GM13977 (cell line): Measurements from ENCODE around the gene PIGR.

Experiments
- DNase-seq: peaks from one replicate; pipeline ENCODE4 v3.0.0; 2012; ENCODE audit warnings: low spot score
- CTCF ChIP-seq: IDR thresholded peaks from 2 replicates; pipeline ENCODE4 v1.5.1; 2012; ENCODE audit warnings: mild to moderate bottlenecking, control low read depth; ENCODE audit not compliant: insufficient read depth; ENCODE audit errors: extremely low read depth, missing control alignments
- in situ Hi-C: fragments of 300-500 bp; cut with MboI; formaldehyde crosslinking; loops from one replicate; pipeline ENCODE4 v1.12.0; 2022; ENCODE audit warnings: low sequenced_read_pairs, low pct_unique_long_range_greater_than_20kb, mixed read lengths, inconsistent platforms; ENCODE audit not compliant: unreplicated experiment

PIGR gene

GRCh38 chr1:206963119-206963712 lies 16.9 kb upstream of the PIGR start:
- TF ChIP-seq CTCF = no peak
- DNase-seq = no peak
- in situ Hi-C loops = no loop called here

GRCh38 chr1:206962272-206962671 lies 16.0 kb upstream of the PIGR start:
- no peak for DNase-seq
- in situ Hi-C loops = no loop called here
- no peak for TF ChIP-seq CTCF

- no peak for TF ChIP-seq CTCF
- in situ Hi-C loops = no loop called here
- DNase-seq = no peak
Observed at GRCh38 chr1:206961668-206962067, 15.4 kb upstream of the PIGR start.

GRCh38 chr1:206960676-206961386 lies 14.6 kb upstream of the PIGR start:
- no peak for TF ChIP-seq CTCF
- DNase-seq = no peak
- in situ Hi-C loops = no loop called here

- TF ChIP-seq CTCF = no peak
- DNase-seq = no peak
- in situ Hi-C loops = no loop called here
Observed at GRCh38 chr1:206958144-206958543, 11.9 kb upstream of the PIGR start.

- in situ Hi-C loops = no loop called here
- DNase-seq = no peak
- no peak for TF ChIP-seq CTCF
Observed at GRCh38 chr1:206957639-206958038, 11.4 kb upstream of the PIGR start.
